SK-N-SH (cell line): ENCODE results near the gene GNG12.

ENCODE experiments used
- POLR2AphosphoS5 ChIP-seq: IDR thresholded peaks from 2 replicates; pipeline ENCODE4 v1.6.1; 2012; ENCODE audit warnings: low read depth, low read length
- TF ChIP-seq, protein P1 (sequence below): IDR thresholded peaks from 2 replicates; pipeline ENCODE4 v1.6.1; 2012; ENCODE audit warnings: mild to moderate bottlenecking, low read depth, low read length, moderate library complexity

DNA sequence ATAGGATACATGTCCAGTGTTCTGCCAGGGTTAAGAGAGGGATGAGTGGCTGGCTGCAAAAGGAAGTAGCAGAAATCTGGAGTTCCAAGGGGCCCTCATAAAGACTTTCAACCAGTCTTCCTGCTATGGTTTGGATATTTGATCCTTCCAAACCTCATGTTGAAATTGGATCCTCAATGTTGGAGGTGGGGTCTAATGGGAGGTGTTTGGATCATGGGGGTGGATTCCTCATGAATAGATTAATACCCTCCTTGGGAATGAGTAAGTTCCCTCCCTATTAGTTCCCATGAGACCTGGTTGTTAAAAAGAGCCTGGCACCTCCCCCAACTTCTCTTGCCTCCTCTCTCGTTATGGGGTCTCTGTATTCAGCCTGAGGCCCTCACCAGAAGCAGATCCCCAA lies 10.1 kb upstream of the GNG12 start:
- TF ChIP-seq, protein P1, sequence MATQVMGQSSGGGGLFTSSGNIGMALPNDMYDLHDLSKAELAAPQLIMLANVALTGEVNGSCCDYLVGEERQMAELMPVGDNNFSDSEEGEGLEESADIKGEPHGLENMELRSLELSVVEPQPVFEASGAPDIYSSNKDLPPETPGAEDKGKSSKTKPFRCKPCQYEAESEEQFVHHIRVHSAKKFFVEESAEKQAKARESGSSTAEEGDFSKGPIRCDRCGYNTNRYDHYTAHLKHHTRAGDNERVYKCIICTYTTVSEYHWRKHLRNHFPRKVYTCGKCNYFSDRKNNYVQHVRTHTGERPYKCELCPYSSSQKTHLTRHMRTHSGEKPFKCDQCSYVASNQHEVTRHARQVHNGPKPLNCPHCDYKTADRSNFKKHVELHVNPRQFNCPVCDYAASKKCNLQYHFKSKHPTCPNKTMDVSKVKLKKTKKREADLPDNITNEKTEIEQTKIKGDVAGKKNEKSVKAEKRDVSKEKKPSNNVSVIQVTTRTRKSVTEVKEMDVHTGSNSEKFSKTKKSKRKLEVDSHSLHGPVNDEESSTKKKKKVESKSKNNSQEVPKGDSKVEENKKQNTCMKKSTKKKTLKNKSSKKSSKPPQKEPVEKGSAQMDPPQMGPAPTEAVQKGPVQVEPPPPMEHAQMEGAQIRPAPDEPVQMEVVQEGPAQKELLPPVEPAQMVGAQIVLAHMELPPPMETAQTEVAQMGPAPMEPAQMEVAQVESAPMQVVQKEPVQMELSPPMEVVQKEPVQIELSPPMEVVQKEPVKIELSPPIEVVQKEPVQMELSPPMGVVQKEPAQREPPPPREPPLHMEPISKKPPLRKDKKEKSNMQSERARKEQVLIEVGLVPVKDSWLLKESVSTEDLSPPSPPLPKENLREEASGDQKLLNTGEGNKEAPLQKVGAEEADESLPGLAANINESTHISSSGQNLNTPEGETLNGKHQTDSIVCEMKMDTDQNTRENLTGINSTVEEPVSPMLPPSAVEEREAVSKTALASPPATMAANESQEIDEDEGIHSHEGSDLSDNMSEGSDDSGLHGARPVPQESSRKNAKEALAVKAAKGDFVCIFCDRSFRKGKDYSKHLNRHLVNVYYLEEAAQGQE = no peak
- no peak for TF ChIP-seq POLR2AphosphoS5
